Measurements from ENCODE around the gene GLP2R.

Gene GLP2R

DNA sequence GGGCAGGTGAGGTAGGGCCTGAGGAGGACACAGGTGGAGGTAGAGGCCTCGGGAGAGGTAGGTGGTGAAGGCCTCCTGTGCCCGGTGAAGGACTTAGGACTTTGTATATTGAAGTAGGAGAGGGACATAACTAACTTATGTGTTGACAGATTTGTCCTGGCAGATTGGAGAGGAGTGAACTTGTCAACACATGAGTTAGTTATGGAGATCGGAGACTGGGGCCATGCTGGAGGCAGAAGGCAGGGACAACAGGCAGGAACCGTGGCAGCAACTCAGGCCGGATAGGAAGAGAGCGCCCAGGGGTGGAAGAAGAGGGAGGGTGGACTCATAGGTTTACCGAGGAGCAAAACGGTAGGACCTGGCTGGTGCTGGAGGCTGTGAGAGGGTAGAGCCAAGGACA is 18.4 kb downstream of the GLP2R start:
- no peak overlapping the region for H3K27ac ChIP-seq
- no peak overlapping the region for H3K4me3 ChIP-seq

GRCh38 chr17:9845306-9845705 is 19.6 kb downstream of the GLP2R start:
- no peak overlapping the region for H3K4me3 ChIP-seq

GRCh38 chr17:9850151-9850550 is 24.4 kb downstream of the GLP2R start:
- Histone ChIP-seq H3K4me3 (no peak overlapping the region), H3K27ac (no peak overlapping the region)

More at GRCh38 chr17:9845306-9845705, 19.6 kb downstream of the GLP2R start:
- no peak overlapping the region for H3K27ac ChIP-seq

DNA sequence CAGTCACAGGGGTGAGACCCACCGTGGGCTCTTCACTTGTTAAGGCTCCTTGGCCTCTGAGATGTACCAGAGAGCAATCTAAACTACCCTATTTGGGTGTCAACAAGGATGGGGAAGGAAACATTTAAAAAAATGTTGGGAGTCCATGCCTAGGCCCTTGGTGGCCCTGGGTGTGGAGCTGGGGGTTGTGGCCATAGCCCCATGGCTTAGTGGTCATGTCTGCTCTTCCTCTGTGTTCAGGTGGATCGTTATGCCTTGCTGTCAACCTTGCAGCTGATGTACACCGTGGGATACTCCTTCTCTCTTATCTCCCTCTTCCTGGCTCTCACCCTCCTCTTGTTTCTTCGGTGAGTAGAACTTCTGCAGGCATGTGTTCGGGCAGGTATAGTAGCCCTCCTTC is 28.5 kb downstream of the GLP2R start:
- Histone ChIP-seq H3K4me3 (no peak overlapping the region), H3K27ac (no peak overlapping the region)

GRCh38 chr17:9855036-9855435 is 29.3 kb downstream of the GLP2R start:
- H3K27ac ChIP-seq, result no peak overlapping the region
- no peak overlapping the region for H3K4me3 ChIP-seq

DNA sequence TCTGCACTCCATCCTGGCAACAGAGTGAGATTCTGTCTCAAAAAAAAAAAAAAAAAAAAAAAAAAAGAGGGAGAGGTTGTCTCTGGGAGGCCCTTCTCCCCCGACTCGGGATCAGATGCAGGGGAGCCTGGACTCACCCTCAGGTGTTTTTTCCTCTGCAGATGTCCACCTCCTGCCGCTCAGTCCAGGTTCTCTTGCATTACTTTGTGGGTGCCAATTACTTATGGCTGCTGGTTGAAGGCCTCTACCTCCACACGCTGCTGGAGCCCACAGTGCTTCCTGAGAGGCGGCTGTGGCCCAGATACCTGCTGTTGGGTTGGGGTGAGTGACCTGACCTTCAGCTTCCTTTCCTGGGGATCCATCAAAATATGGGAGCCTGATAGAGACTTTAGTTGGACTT is 34.1 kb downstream of the GLP2R start:
- H3K27ac ChIP-seq, result no peak overlapping the region
- H3K4me3 ChIP-seq, result no peak overlapping the region

DNA sequence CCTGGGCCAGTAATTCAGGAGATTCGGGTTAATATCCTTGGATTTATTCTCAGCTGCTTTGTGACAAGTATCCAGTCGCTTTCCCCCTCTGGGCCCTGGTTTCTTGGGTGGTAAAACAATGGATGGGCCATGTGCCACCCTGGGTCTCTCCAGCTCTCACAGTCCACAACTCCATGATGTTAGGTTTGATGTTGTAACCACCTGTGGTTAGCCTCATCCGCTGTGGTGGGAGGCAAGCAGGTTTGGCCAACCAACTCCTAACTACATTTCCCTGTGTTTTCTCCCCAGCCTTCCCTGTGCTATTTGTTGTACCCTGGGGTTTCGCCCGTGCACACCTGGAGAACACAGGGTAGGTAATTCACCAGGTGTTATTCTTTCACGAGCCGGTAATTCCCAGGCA is 35.1 kb downstream of the GLP2R start:
- no peak overlapping the region for H3K27ac ChIP-seq
- H3K4me3 ChIP-seq, result no peak overlapping the region

GRCh38 chr17:9862220-9862619 is 36.5 kb downstream of the GLP2R start:
- no peak overlapping the region for H3K4me3 ChIP-seq
- no peak overlapping the region for H3K27ac ChIP-seq

DNA sequence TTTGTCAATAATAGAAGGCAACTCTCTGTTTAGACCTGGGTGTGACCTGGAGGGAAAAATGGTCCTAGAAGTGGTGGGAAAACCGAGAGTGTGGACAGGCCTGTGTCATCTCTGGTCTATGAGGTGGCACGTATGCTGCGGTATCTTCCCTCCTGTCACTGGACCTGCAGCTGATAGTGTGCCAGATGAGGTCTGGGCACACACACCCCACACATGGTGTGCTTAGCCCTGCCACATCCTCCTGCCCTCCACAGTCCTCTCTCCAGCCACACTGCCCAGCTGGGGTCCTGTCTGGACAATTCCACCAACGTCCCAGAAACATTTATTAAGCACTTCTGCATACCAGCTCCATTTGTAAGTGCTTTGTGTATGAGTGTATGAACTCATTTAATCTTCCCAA is 37.2 kb downstream of the GLP2R start:
- no peak overlapping the region for H3K27ac ChIP-seq
- H3K4me3 ChIP-seq, result no peak overlapping the region

DNA sequence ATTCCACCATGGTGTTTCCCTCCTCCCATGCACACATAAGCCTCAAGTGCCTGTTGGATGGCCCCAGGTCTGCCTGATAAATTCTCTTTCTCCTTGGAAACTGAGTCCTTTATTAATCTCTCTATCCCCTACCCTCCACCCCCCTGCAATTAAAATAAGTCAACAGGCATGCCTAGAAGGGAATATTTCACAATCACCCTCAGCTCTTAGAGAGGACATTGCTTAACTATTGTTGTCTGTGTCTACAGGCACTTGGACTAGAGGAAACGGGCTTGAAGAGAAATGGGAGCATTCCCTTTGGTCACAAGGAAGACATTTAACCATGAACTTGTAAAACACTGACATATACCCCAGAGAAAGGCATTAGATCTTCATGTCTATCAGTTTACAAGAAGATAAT is 39.9 kb downstream of the GLP2R start:
- Histone ChIP-seq H3K27ac (no peak overlapping the region), H3K4me3 (no peak overlapping the region)

DNA sequence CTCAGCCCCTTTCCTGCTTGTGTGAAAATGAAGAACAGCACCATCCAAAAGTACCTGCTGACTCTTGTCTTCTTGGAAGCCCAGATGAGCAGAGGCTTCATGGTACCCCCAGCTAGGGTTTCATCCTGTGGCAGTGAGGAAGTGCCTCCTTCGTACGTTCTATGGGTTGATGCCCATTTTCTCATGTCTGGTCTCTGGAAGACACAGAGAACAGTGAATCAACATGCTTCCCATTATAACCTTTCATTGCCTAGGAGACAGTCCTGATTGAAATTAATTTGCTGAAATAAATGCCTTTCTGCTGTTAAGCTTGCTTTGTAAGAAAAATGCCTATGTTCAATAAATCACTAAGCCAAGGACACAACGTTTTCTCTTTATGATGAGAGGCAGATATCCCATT is 42.8 kb downstream of the GLP2R start:
- Histone ChIP-seq H3K27ac (no peak overlapping the region), H3K4me3 (no peak overlapping the region)

DNA sequence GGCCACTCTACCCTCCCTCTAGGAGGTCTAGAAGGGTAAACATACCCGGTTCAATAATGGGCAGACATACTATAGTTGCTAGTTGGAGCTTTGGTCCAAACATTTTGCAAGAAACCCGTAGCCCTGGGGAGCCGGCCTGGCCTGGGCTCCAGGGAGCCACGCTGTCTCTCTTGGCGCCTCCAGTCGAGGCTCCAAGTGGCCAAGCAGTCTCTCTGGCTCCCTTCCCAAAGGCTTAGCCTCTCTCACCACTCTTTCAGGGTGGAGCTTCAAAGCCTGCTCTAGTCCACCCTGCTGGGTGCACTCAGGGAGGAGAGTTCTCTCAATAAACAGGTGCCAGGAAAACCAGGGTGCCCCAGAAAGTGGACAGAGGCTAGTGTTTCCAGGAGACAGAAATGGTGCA is 47.1 kb downstream of the GLP2R start:
- no peak overlapping the region for H3K4me3 ChIP-seq

GRCh38 chr17:9874722-9875121 is 49.0 kb downstream of the GLP2R start:
- Histone ChIP-seq H3K27ac (no peak overlapping the region), H3K4me3 (no peak overlapping the region)

More for the DNA sequence above, 47.1 kb downstream of the GLP2R start:
- H3K27ac ChIP-seq, result no peak overlapping the region

DNA sequence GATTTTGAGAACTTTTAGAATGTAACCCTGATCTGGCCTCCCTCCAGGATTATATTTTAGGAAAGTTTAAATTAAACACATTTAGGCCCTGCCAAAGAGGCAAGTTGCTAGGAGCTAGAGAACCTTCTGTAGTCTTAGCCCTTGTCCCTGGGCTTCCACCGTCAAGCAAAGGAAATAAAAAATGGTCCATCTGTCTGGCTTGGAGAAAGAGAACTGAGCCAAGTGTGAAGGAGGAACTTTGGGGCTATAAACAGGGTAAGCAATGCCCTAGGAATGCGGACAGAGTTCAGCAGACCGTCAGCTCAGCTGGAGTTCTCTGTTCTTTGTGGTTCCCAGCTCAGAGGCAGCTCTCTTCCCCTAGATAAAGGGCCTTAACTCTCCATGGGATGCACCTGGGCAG is 49.7 kb downstream of the GLP2R start:
- H3K4me3 ChIP-seq, result no peak overlapping the region
- no peak overlapping the region for H3K27ac ChIP-seq

DNA sequence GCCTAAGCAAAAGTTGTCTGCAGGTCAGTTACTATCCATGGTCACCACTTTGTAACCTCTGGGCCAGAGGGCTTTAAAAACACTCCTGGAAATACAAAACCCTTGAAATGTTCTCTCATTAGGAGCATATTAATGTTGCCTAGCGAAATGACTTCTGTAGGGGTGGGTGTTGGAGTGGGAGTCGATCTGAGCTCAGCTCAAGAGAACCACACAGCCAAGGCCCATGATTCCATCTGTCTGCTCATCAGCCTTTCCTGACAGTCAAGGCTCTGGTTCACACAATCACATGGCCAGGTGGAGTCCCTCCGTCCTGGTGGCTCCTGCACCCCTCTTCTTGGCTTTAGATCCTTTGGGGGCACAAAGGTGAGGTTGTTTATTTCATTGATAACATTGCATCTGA is 52.6 kb downstream of the GLP2R start:
- H3K4me3 ChIP-seq, result no peak overlapping the region
- no peak overlapping the region for H3K27ac ChIP-seq

GRCh38 chr17:9878786-9879525 is 53.2 kb downstream of the GLP2R start:
- H3K27ac ChIP-seq, result no peak overlapping the region
- no peak overlapping the region for H3K4me3 ChIP-seq

GRCh38 chr17:9880582-9880999 is 54.9 kb downstream of the GLP2R start:
- no peak overlapping the region for H3K27ac ChIP-seq
- no peak overlapping the region for H3K4me3 ChIP-seq

DNA sequence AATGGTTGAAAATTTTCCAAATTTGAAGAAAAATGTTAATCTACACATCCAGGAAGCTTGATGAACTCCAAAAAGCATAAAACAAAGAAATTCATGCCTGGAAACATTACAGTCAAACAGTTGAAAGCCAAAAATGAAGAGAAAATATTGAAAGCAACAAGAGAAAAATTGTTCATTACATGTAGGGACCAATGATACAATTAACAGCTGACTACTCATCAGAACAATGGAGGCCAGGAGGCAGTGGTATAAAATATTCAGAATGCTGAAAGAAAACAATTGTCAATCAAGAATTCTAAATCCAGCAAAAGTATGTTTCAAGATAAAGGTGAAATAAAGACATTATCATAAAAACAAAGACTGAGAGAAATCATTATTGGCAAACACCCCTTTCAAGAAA is 57.7 kb downstream of the GLP2R start:
- Histone ChIP-seq H3K27ac (no peak overlapping the region), H3K4me3 (no peak overlapping the region)

- H3K4me3 ChIP-seq, result no peak overlapping the region
- no peak overlapping the region for H3K27ac ChIP-seq
Measured at GRCh38 chr17:9886141-9886930, 60.6 kb downstream of the GLP2R start.

DNA sequence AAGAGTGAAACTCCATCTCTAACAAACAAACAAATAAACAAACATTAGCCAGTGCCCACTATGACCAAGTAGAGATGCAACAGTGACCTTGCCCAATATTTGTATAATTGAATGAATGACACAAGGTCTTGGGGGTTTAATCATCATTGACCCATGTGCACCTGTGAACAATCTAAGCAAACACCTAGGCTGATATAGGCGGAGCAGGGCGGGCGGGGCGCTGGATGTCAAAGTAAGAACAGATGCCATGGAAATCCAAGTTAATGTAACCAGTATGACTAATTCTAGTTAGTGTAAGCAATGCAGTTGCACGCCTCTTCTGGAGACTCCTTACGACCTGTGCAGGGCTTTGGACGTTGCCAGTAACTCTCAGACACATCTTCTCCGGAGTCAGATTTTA is 61.8 kb downstream of the GLP2R start:
- Histone ChIP-seq H3K4me3 (no peak overlapping the region), H3K27ac (no peak overlapping the region)

DNA sequence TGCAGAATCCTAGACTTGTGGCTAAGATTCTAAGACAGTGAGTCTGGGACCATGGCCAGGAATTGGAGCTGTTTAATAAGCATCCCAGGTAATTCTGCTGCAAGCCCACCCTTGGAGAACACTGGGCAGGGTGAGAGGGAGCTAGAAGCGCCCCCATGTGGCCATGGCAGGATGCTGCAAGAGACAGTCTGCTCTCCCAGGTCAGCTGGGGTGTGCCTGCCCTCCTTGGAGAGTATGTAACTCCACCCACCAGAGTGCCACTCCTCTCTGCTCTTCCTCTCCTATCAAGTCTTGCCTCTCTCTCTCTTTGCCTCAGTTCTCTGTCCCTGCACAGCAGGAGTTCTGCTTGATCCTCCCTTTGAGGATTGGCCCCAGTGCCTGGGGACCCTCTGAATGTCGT is 64.4 kb downstream of the GLP2R start:
- H3K27ac ChIP-seq, result no peak overlapping the region
- no peak overlapping the region for H3K4me3 ChIP-seq

Data from skin epidermis (tissue), 12 donors.